WTC11 (cell line): ENCODE results near the gene CDH13.

Experiments
- AFF4 ChIP-seq: sonication (generic); formaldehyde crosslinking; IDR thresholded peaks from 2 replicates; pipeline ENCODE4 v1.8.1; 2023; ENCODE audit warnings: mild to moderate bottlenecking, missing genetic modification reagents, borderline replicate concordance
- ESRRA ChIP-seq: sonication (generic); formaldehyde crosslinking; IDR thresholded peaks from 2 replicates; pipeline ENCODE4 v1.8.1; 2022; ENCODE audit warnings: mild to moderate bottlenecking, missing genetic modification reagents, borderline replicate concordance
- FOXP1 ChIP-seq: sonication (generic); formaldehyde crosslinking; IDR thresholded peaks from 2 replicates; pipeline ENCODE4 v1.8.0; 2022; ENCODE audit warnings: missing genetic modification reagents, mild to moderate bottlenecking, moderate library complexity, borderline replicate concordance
- GABPB1 ChIP-seq: sonication (generic); formaldehyde crosslinking; IDR thresholded peaks from 2 replicates; pipeline ENCODE4 v1.8.1; 2023; ENCODE audit warnings: mild to moderate bottlenecking, missing genetic modification reagents
- KAT7 ChIP-seq: sonication (generic); formaldehyde crosslinking; IDR thresholded peaks from 2 replicates; pipeline ENCODE4 v1.8.1; 2023; ENCODE audit warnings: missing genetic modification reagents, mild to moderate bottlenecking, borderline replicate concordance
- NR1H2 ChIP-seq: sonication (generic); formaldehyde crosslinking; IDR thresholded peaks from 2 replicates; pipeline ENCODE4 v1.9.0; 2021; ENCODE audit warnings: mild to moderate bottlenecking, moderate library complexity, missing genetic modification reagents
- TF ChIP-seq, protein P1 (sequence below): fragments of 200-600 bp; IDR thresholded peaks from 2 replicates; pipeline ENCODE4 v1.8.0; 2022; ENCODE audit warnings: antibody characterized with exemption

GRCh38 chr16:83648347-83648746, 1021.6 kb downstream of the CDH13 start:
- TF ChIP-seq NR1H2 (CRISPR knock-in tag) (no peak), FOXP1 (no peak), AFF4 (CRISPR knock-in tag) (no peak), ESRRA (CRISPR knock-in tag) (no peak), KAT7 (CRISPR knock-in tag) (no peak), GABPB1 (CRISPR knock-in tag) (no peak)
- TF ChIP-seq, protein P1, sequence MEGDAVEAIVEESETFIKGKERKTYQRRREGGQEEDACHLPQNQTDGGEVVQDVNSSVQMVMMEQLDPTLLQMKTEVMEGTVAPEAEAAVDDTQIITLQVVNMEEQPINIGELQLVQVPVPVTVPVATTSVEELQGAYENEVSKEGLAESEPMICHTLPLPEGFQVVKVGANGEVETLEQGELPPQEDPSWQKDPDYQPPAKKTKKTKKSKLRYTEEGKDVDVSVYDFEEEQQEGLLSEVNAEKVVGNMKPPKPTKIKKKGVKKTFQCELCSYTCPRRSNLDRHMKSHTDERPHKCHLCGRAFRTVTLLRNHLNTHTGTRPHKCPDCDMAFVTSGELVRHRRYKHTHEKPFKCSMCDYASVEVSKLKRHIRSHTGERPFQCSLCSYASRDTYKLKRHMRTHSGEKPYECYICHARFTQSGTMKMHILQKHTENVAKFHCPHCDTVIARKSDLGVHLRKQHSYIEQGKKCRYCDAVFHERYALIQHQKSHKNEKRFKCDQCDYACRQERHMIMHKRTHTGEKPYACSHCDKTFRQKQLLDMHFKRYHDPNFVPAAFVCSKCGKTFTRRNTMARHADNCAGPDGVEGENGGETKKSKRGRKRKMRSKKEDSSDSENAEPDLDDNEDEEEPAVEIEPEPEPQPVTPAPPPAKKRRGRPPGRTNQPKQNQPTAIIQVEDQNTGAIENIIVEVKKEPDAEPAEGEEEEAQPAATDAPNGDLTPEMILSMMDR = no peak
